ENCODE data around the gene PTPRB.

Gene PTPRB

DNA sequence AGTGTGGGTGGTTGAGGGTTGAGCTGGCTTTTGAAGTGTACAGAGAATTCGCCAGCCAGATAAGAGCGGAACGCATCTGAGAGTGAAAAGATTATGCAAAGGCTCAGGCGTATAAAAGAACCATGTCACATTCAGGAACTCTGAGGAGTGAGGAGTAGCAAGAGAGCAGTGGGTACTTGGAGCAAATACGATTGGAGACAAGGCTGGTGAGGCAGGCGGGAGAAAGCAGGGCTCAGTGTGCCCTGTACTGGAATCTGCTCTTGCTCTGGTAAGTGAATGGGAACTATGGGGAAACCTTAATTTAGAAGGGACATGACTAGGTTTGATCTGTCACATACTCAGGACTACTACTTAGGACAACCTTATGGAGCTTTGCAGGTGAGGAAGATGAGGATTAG is 87.0 kb downstream of the PTPRB start:
- Histone ChIP-seq H3K9me3 (ENCODE audit: control extremely low read depth in 1 of 5, control insufficient read depth in 4 of 5, insufficient read depth in 2 of 5, low read depth in 1 of 5, low read length in 4 of 5) (no peaks in the 10 kb centered on the region), H3K36me3 (ENCODE audit: control insufficient read depth in 4 of 4, insufficient read depth in 4 of 4, low read length in 3 of 4) (no peaks in the 10 kb centered on the region), H3K27me3 (replicated peaks in 2 of 5; ENCODE audit: control insufficient read depth in 4 of 5, insufficient read depth in 5 of 5, low read length in 4 of 5) (no peaks in the 10 kb centered on the region), H3K4me1 (ENCODE audit: control extremely low read depth in 1 of 4, control insufficient read depth in 4 of 4, insufficient read depth in 4 of 4, low read length in 3 of 4) (no peaks in the 10 kb centered on the region), H3K4me3 (ENCODE audit: control insufficient read depth in 1 of 7, extremely low read depth in 1 of 7, insufficient read depth in 4 of 7, low read depth in 2 of 7, low read length in 6 of 7) (no peak overlapping the region), H3K27ac (ENCODE audit: insufficient read depth in 1 of 2, low read depth in 1 of 2, low read length in 2 of 2, poor library complexity in 1 of 2, severe bottlenecking in 2 of 2) (no peak overlapping the region)
- ChIA-PET POLR2A (no interaction called here), CTCF (no interaction called here)
- WGBS (ENCODE audit: insufficient coverage), result 100% methylated on average over 4 of the region's 6 CpGs
- no peak for DNase-seq

DNA sequence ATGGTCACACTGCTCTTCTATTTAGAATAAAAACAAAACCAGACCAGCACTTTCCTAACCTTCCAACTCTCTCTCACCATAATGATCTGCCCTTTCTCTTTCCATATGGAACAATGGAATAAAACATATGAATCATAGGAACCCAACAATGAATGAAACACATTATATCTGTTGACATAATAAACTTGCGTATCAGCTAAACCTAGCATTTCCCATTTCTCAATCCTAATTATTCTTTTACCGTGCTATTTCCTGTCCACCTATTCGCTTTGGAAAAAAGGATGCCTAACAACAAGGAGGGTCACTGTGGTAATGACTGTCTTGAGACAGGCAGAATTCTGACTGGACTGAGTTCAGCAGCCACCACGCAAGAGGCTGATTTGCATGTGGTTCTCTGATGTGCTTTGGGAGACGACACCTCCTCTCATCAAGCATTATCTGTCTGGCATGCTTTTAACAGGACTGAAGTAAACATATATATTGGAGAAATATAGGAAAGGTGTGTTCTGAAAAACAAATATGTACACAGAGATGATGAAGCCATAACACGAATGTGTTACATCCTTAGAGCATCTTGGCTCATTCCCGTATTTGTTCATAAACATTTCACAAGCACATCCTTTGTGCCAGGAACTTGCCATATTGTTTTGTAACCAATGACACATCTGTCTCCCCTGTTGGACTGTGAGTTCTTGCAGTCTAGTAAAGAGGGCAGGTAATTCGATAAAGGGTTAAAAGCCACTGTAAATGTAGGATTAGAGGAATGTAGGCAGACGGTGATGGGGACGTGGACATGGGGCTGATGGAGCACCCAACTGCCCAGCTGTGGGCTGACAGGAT is 87.7 kb downstream of the PTPRB start:
- Histone ChIP-seq H3K4me3 (ENCODE audit: control insufficient read depth in 1 of 7, extremely low read depth in 1 of 7, insufficient read depth in 4 of 7, low read depth in 2 of 7, low read length in 6 of 7) (no peak overlapping the region), H3K27ac (ENCODE audit: insufficient read depth in 1 of 2, low read depth in 1 of 2, low read length in 2 of 2, poor library complexity in 1 of 2, severe bottlenecking in 2 of 2) (no peak overlapping the region), H3K4me1 (ENCODE audit: control extremely low read depth in 1 of 4, control insufficient read depth in 4 of 4, insufficient read depth in 4 of 4, low read length in 3 of 4) (no peaks in the 10 kb centered on the region), H3K27me3 (replicated peaks in 2 of 5; ENCODE audit: control insufficient read depth in 4 of 5, insufficient read depth in 5 of 5, low read length in 4 of 5) (no peaks in the 10 kb centered on the region), H3K9me3 (ENCODE audit: control extremely low read depth in 1 of 5, control insufficient read depth in 4 of 5, insufficient read depth in 2 of 5, low read depth in 1 of 5, low read length in 4 of 5) (no peaks in the 10 kb centered on the region), H3K36me3 (ENCODE audit: control insufficient read depth in 4 of 4, insufficient read depth in 4 of 4, low read length in 3 of 4) (no peaks in the 10 kb centered on the region)
- POLR2A ChIA-PET, result no interaction called here
- WGBS (ENCODE audit: insufficient coverage), result 98% methylated on average over 9 of the region's 10 CpGs
- CTCF ChIA-PET, result interaction anchor here (0.6 kb wide), 1 partner anchor 672 kb away, joined by 3 read pairs; no protein-coding TSS in a partner anchor
- DNase-seq, result no peak

GRCh38 chr12:70543444-70543843 is 93.8 kb downstream of the PTPRB start:
- DNase-seq, result no peak
- no peaks in the 10 kb centered on the region for H3K36me3 ChIP-seq (ENCODE audit: control insufficient read depth in 4 of 4, insufficient read depth in 4 of 4, low read length in 3 of 4)
- peaks cover 0 to 2% (median 0%) of the 10 kb centered on the region in 5 experiments for H3K27me3 ChIP-seq (replicated peaks in 2 of 5; ENCODE audit: control insufficient read depth in 4 of 5, insufficient read depth in 5 of 5, low read length in 4 of 5)
- no peaks in the 10 kb centered on the region for H3K9me3 ChIP-seq (ENCODE audit: control extremely low read depth in 1 of 5, control insufficient read depth in 4 of 5, insufficient read depth in 2 of 5, low read depth in 1 of 5, low read length in 4 of 5)
- ChIA-PET POLR2A (no interaction called here), CTCF (interaction anchor here (1.2 kb wide), 1 partner anchor 29 kb away, joined by 3 read pairs; no protein-coding TSS in a partner anchor)
- H3K4me3 ChIP-seq (ENCODE audit: control insufficient read depth in 1 of 7, extremely low read depth in 1 of 7, insufficient read depth in 4 of 7, low read depth in 2 of 7, low read length in 6 of 7), result no peak overlapping the region
- H3K27ac ChIP-seq (ENCODE audit: insufficient read depth in 1 of 2, low read depth in 1 of 2, low read length in 2 of 2, poor library complexity in 1 of 2, severe bottlenecking in 2 of 2), result no peak overlapping the region
- H3K4me1 ChIP-seq (ENCODE audit: control extremely low read depth in 1 of 4, control insufficient read depth in 4 of 4, insufficient read depth in 4 of 4, low read length in 3 of 4), result no peaks in the 10 kb centered on the region
- WGBS (ENCODE audit: insufficient coverage), result 95% methylated on average over 6 of the region's 6 CpGs

DNA sequence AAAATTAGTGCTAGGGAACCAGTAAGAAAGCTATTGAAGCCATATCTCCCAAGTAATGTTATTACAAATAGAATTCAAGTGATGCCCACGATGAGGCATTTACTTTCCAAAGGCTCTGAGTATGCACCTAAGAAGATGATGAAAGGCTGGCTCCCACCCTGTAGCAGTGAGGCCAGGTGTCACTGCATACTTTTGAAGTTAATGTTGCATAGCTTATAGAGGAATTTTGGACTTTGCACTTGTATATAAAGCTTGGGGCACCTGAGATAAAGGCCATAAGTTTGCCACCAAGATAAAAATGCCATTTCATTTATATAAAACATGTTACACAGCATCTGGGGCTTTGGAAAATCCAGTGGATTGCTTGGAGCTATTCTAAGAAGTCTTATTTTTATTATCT is 96.2 kb downstream of the PTPRB start:
- POLR2A ChIA-PET, result no interaction called here
- H3K27ac ChIP-seq (ENCODE audit: insufficient read depth in 1 of 2, low read depth in 1 of 2, low read length in 2 of 2, poor library complexity in 1 of 2, severe bottlenecking in 2 of 2), result no peak overlapping the region
- DNase-seq, result no peak
- CTCF ChIA-PET, result no interaction called here
- H3K27me3 ChIP-seq (replicated peaks in 2 of 5; ENCODE audit: control insufficient read depth in 4 of 5, insufficient read depth in 5 of 5, low read length in 4 of 5), result peaks cover 0 to 2% (median 0%) of the 10 kb centered on the region in 5 experiments
- no peaks in the 10 kb centered on the region for H3K4me1 ChIP-seq (ENCODE audit: control extremely low read depth in 1 of 4, control insufficient read depth in 4 of 4, insufficient read depth in 4 of 4, low read length in 3 of 4)
- H3K9me3 ChIP-seq (ENCODE audit: control extremely low read depth in 1 of 5, control insufficient read depth in 4 of 5, insufficient read depth in 2 of 5, low read depth in 1 of 5, low read length in 4 of 5), result no peaks in the 10 kb centered on the region
- no peaks in the 10 kb centered on the region for H3K36me3 ChIP-seq (ENCODE audit: control insufficient read depth in 4 of 4, insufficient read depth in 4 of 4, low read length in 3 of 4)
- 89% methylated on average over 1 of the region's 1 CpG for whole genome bisulfite sequencing (ENCODE audit: insufficient coverage)
- no peak overlapping the region for H3K4me3 ChIP-seq (ENCODE audit: control insufficient read depth in 1 of 7, extremely low read depth in 1 of 7, insufficient read depth in 4 of 7, low read depth in 2 of 7, low read length in 6 of 7)

DNA sequence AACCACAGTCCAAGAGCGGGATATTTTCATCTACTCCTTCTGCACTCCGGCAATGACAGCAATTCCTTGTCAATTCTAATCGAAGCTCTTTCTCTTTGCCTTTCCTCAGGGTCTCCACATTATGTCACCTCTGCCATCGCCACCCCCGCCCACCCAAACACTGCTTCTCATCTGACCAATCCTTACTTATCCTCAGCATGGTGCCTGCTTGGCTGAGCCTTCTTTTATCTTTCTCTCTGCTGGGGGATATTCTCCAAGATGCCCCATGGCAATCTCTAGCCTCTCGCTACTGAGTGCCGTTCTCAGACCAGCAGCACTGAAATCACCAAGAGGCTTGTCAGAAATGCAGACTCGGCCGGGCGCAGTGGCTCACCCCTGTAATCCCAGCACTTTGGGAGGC is 100.6 kb downstream of the PTPRB start:
- 92% methylated on average over 10 of the region's 10 CpGs for WGBS (ENCODE audit: insufficient coverage)
- POLR2A ChIA-PET, result no interaction called here

DNA sequence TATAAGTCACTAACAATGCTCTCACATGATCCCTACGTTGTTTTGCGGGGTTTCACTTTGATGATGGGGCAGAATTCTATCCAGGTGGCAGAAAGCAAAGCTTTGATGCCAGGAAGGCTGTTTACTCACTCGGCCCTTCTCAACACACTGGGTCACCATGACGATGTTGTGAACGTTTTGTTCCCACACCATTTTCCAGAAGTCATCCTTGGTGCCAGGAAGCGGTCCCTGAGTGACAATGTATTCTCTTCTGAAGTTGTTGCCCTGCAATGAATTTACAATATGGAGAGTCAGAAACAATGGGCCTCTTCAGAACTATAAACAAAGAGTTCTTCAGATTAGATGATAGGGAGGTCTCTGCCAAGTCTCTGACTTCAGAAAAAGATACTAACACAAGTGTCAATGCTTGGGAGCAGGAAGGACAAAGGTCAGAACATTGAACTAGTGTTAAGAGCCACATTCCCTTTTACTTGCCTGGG is 101.3 kb downstream of the PTPRB start:
- CTCF ChIA-PET, result no interaction called here
- 98% methylated on average over 6 of the region's 6 CpGs for WGBS (ENCODE audit: insufficient coverage)
- H3K4me3 ChIP-seq (ENCODE audit: control insufficient read depth in 1 of 7, extremely low read depth in 1 of 7, insufficient read depth in 4 of 7, low read depth in 2 of 7, low read length in 6 of 7), result no peak overlapping the region
- H3K9me3 ChIP-seq (ENCODE audit: control extremely low read depth in 1 of 5, control insufficient read depth in 4 of 5, insufficient read depth in 2 of 5, low read depth in 1 of 5, low read length in 4 of 5), result no peaks in the 10 kb centered on the region
- DNase-seq, result no peak
- H3K27me3 ChIP-seq (replicated peaks in 2 of 5; ENCODE audit: control insufficient read depth in 4 of 5, insufficient read depth in 5 of 5, low read length in 4 of 5), result no peaks in the 10 kb centered on the region
- no peaks in the 10 kb centered on the region for H3K36me3 ChIP-seq (ENCODE audit: control insufficient read depth in 4 of 4, insufficient read depth in 4 of 4, low read length in 3 of 4)
- H3K4me1 ChIP-seq (ENCODE audit: control extremely low read depth in 1 of 4, control insufficient read depth in 4 of 4, insufficient read depth in 4 of 4, low read length in 3 of 4), result no peaks in the 10 kb centered on the region
- POLR2A ChIA-PET, result no interaction called here
- no peak overlapping the region for H3K27ac ChIP-seq (ENCODE audit: insufficient read depth in 1 of 2, low read depth in 1 of 2, low read length in 2 of 2, poor library complexity in 1 of 2, severe bottlenecking in 2 of 2)

More for the DNA sequence above, 100.6 kb downstream of the PTPRB start:
- CTCF ChIA-PET, result no interaction called here
- Histone ChIP-seq H3K27me3 (replicated peaks in 2 of 5; ENCODE audit: control insufficient read depth in 4 of 5, insufficient read depth in 5 of 5, low read length in 4 of 5) (no peaks in the 10 kb centered on the region), H3K36me3 (ENCODE audit: control insufficient read depth in 4 of 4, insufficient read depth in 4 of 4, low read length in 3 of 4) (no peaks in the 10 kb centered on the region), H3K4me1 (ENCODE audit: control extremely low read depth in 1 of 4, control insufficient read depth in 4 of 4, insufficient read depth in 4 of 4, low read length in 3 of 4) (no peaks in the 10 kb centered on the region), H3K4me3 (ENCODE audit: control insufficient read depth in 1 of 7, extremely low read depth in 1 of 7, insufficient read depth in 4 of 7, low read depth in 2 of 7, low read length in 6 of 7) (no peak overlapping the region), H3K27ac (ENCODE audit: insufficient read depth in 1 of 2, low read depth in 1 of 2, low read length in 2 of 2, poor library complexity in 1 of 2, severe bottlenecking in 2 of 2) (no peak overlapping the region), H3K9me3 (ENCODE audit: control extremely low read depth in 1 of 5, control insufficient read depth in 4 of 5, insufficient read depth in 2 of 5, low read depth in 1 of 5, low read length in 4 of 5) (no peaks in the 10 kb centered on the region)
- DNase-seq, result no peak

- Histone ChIP-seq H3K27me3 (replicated peaks in 2 of 5; ENCODE audit: control insufficient read depth in 4 of 5, insufficient read depth in 5 of 5, low read length in 4 of 5) (no peaks in the 10 kb centered on the region), H3K4me3 (ENCODE audit: control insufficient read depth in 1 of 7, extremely low read depth in 1 of 7, insufficient read depth in 4 of 7, low read depth in 2 of 7, low read length in 6 of 7) (no peak overlapping the region), H3K9me3 (ENCODE audit: control extremely low read depth in 1 of 5, control insufficient read depth in 4 of 5, insufficient read depth in 2 of 5, low read depth in 1 of 5, low read length in 4 of 5) (no peaks in the 10 kb centered on the region), H3K27ac (ENCODE audit: insufficient read depth in 1 of 2, low read depth in 1 of 2, low read length in 2 of 2, poor library complexity in 1 of 2, severe bottlenecking in 2 of 2) (no peak overlapping the region), H3K4me1 (ENCODE audit: control extremely low read depth in 1 of 4, control insufficient read depth in 4 of 4, insufficient read depth in 4 of 4, low read length in 3 of 4) (no peaks in the 10 kb centered on the region), H3K36me3 (ENCODE audit: control insufficient read depth in 4 of 4, insufficient read depth in 4 of 4, low read length in 3 of 4) (no peaks in the 10 kb centered on the region)
- ChIA-PET CTCF (no interaction called here), POLR2A (no interaction called here)
- 91% methylated on average over 7 of the region's 7 CpGs for WGBS (ENCODE audit: insufficient coverage)
- DNase-seq, result no peak
These were observed 102.8 kb downstream of the PTPRB start for GRCh38 chr12:70534466-70534865.

Measured in common myeloid progenitor, CD34-positive (primary cell).